ENCODE results near the gene CNTNAP2. TPM values are rescaled to one million over a fixed set of nuclear protein-coding genes. Genes with fewer than 3 reads are reported as not detected.
A peak's percentile ranks its signal among the peaks of the same experiment; 100 is the strongest.

Gene CNTNAP2
- total RNA-seq (1 to 10 TPM in 3 of 4 donors, under 1 TPM in 1; 0.82 to 2.4 (median 1.9) TPM), polyA plus RNA-seq (1 to 10 TPM in 1 of 3 donors, under 1 TPM in 2; 0.60 to 1.7 (median 0.69) TPM)

DNA sequence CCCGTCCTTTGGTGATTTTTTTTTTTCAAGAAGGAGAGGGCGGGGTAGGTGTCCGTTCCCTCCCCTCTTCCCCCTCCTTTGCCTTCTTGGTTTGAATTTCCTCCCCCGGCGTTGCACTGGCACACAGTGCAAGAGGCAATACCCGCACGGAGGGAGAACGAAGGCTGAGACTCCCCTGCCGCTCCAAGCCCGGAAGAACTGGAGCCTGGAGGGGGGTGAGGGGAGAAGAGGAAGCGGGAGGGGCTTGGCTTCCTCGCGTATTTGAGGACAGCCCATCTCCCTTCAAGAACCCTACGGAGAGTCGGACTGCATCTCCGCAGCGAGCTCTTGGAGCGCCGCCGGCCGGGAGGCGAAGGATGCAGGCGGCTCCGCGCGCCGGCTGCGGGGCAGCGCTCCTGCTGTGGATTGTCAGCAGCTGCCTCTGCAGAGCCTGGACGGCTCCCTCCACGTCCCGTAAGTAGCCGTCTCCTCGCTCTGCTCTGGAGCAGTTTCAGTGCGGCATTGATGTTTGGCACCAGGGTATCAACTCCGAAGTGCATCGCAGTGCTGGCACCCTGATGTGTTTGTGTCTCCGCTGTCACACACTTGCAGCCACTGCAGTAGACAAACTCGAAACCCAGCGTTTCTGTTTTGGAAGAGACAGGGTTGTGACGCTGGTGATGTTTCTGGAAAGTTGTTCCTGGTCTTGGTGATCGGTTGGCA, at the start of gene CNTNAP2:
CNTNAP2 (plus strand) TSS at position 281 of the 702 bp plus-strand sequence; CDS start at position 357, 76 bp downstream.
- Histone ChIP-seq H3K4me3 (peak within 1 kb of the TSS in 3 of 4 donors; percentile 37 to 47 (median 44)), H3K27ac (no peak within 1 kb of the TSS), H3K9me3 (no peaks in the 10 kb centered on the region), H3K4me1 (peaks cover 0 to 17% (median 9%) of the 10 kb centered on the region in 4 donors), H3K36me3 (no peaks in the 10 kb centered on the region), H3K27me3 (peaks cover 7 to 60% (median 14%) of the 10 kb centered on the region in 3 donors)
- TF ChIP-seq, protein P1, sequence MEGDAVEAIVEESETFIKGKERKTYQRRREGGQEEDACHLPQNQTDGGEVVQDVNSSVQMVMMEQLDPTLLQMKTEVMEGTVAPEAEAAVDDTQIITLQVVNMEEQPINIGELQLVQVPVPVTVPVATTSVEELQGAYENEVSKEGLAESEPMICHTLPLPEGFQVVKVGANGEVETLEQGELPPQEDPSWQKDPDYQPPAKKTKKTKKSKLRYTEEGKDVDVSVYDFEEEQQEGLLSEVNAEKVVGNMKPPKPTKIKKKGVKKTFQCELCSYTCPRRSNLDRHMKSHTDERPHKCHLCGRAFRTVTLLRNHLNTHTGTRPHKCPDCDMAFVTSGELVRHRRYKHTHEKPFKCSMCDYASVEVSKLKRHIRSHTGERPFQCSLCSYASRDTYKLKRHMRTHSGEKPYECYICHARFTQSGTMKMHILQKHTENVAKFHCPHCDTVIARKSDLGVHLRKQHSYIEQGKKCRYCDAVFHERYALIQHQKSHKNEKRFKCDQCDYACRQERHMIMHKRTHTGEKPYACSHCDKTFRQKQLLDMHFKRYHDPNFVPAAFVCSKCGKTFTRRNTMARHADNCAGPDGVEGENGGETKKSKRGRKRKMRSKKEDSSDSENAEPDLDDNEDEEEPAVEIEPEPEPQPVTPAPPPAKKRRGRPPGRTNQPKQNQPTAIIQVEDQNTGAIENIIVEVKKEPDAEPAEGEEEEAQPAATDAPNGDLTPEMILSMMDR (IDR thresholded peaks at IDR 0.05): no peak
- TF ChIP-seq EP300 (IDR thresholded peaks at IDR 0.05) (no peak), POLR2A (IDR thresholded peaks at IDR 0.05) (no peak), POLR2AphosphoS5 (IDR thresholded peaks at IDR 0.05) (no peak)
- intact Hi-C loops (cut with DNase I): no loop called here
- DNase-seq: no peak
- 2 to 7% methylated on average over 42 of the region's 42 CpGs for WGBS, 2 donors

DNA sequence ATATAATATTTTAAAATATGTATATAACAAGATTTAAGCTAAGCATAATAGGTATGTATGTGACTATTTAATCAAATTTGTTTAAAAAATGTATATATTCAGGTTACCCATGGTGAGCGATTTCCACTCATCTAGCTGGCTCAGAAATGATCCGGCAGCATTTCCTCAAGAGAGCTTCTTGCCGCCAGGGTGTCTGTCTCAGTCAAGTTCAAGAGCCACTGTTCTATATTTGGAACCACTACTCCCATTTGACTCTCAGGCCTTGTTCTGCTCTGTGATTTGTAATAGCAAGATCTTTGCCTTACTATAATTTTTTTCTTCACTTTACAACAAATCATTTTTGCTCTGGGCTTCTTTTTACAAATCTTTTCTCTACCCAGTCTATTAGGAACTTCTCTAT, 48.7 kb upstream of the CNTNAP2 start:
- Histone ChIP-seq H3K27me3 (no peaks in the 10 kb centered on the region), H3K4me3 (no peak overlapping the region), H3K4me1 (no peaks in the 10 kb centered on the region), H3K36me3 (no peaks in the 10 kb centered on the region), H3K9me3 (no peaks in the 10 kb centered on the region), H3K27ac (no peak overlapping the region)
- WGBS, 2 donors: 80 to 82% methylated on average over 3 of the region's 3 CpGs
- no peak for DNase-seq
- intact Hi-C loops (cut with DNase I): no loop called here
- no peak for TF ChIP-seq POLR2AphosphoS5 (IDR thresholded peaks at IDR 0.05)
- TF ChIP-seq, protein P1 (IDR thresholded peaks at IDR 0.05): no peak
- no peak for TF ChIP-seq POLR2A (IDR thresholded peaks at IDR 0.05)
- TF ChIP-seq EP300 (IDR thresholded peaks at IDR 0.05): no peak

DNA sequence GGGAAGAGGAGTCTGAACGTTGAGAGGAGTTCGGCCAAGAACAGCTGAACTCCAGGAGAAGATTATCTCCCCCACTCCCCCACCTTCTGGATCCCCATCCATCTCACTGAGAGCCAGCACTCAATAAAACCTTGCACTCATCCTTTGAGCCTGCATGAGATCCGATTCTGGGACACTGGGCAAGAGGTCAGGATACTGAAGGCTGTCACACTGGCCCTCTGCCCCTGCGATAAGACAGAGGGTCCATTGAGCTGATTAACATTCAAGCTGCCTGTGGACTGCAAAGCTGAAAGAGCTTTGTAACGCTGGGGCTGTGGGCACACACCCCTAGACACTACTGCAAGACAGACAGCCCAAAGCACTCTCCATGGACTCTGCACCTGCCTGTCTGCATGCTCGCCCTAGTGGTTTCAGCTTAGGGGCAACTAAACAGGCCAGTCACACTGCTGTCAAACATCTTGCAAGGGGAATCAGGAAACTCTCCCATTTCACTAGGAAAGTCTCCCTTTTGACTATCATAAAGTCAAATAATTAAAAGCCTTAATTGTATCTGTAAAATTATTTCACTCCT, 42.3 kb upstream of the CNTNAP2 start:
- intact Hi-C loops (cut with DNase I): no loop called here
- H3K9me3 ChIP-seq: no peaks in the 10 kb centered on the region
- 72 to 82% methylated on average over 6 of the region's 6 CpGs for WGBS, 2 donors
- H3K4me1 ChIP-seq: no peaks in the 10 kb centered on the region
- TF ChIP-seq, protein P1 (IDR thresholded peaks at IDR 0.05): no peak
- TF ChIP-seq POLR2A (IDR thresholded peaks at IDR 0.05) (no peak), POLR2AphosphoS5 (IDR thresholded peaks at IDR 0.05) (no peak), EP300 (IDR thresholded peaks at IDR 0.05) (no peak)
- no peak for DNase-seq
- no peak overlapping the region for H3K4me3 ChIP-seq
- no peaks in the 10 kb centered on the region for H3K36me3 ChIP-seq
- H3K27ac ChIP-seq: no peak overlapping the region
- H3K27me3 ChIP-seq: peaks cover 0 to 4% (median 0%) of the 10 kb centered on the region in 3 donors

DNA sequence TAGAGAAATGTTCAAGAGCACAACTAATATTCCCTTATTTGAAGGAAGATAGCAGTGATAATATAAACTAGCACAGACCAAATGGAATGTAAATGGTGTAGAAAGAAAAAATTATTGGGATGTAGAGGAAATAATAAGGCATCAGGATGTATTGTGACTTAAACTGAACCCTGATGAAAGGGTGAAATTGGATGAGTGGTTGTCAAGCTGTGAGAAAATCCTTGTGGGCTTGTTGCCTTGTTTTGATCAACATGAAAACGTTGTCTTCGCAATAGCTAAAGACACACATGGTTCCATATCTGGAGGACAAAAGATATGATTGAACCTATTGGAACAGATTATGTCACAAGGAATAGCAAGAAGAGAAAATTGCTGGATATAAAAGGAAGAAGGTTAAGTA, 40.3 kb upstream of the CNTNAP2 start:
- TF ChIP-seq POLR2A (IDR thresholded peaks at IDR 0.05) (no peak), EP300 (IDR thresholded peaks at IDR 0.05) (no peak), POLR2AphosphoS5 (IDR thresholded peaks at IDR 0.05) (no peak)
- TF ChIP-seq, protein P1 (IDR thresholded peaks at IDR 0.05): no peak
- H3K4me3 ChIP-seq: no peak overlapping the region
- no peaks in the 10 kb centered on the region for H3K36me3 ChIP-seq
- DNase-seq: no peak
- H3K27ac ChIP-seq: no peak overlapping the region
- no peaks in the 10 kb centered on the region for H3K9me3 ChIP-seq
- WGBS, 2 donors: 20 to 89% methylated on average over 2 of the region's 2 CpGs
- intact Hi-C loops (cut with DNase I): no loop called here
- no peaks in the 10 kb centered on the region for H3K4me1 ChIP-seq
- peaks cover 0 to 4% (median 0%) of the 10 kb centered on the region in 3 donors for H3K27me3 ChIP-seq
